Activated T-cell treated with anti-CD3 and anti-CD28 coated beads, Interleukin-2, amount 50 U/mL, for 72 hours (primary cell): ENCODE results near the gene CNOT11. TPM values are rescaled to one million over a fixed set of nuclear protein-coding genes. Genes with fewer than 3 reads are reported as not detected.
A peak's percentile ranks its signal among the peaks of the same experiment; 100 is the strongest.

Experiments
- ATAC-seq, 2 donors: fragments of 150-1000 bp; cut with Tn5 transposase; replicated peaks in 1 of 2; 2 replicates each; pipeline ENCODE4 v1.10.0; 2021; ENCODE audit warnings: moderate library complexity in 2 of 2, mild to moderate bottlenecking in 1 of 2
- DNase-seq, 2 donors: peaks; one replicate each; pipeline ENCODE4 v3.0.0; 2021 to 2022; ENCODE audit warnings: mixed read lengths in 1 of 2
- H3K27ac Mint-ChIP-seq: one replicate; pipeline ENCODE4 v1.8.0; 2022; ENCODE audit warnings: mild to moderate bottlenecking, moderate library complexity, mixed read lengths
- H3K27me3 Mint-ChIP-seq: one replicate; pipeline ENCODE4 v1.8.0; 2022; ENCODE audit warnings: low read depth, mixed read lengths
- H3K36me3 Mint-ChIP-seq, 2 donors: one replicate each; pipeline ENCODE4 v1.8.0; 2022; ENCODE audit warnings: mixed read lengths in 2 of 2, mild to moderate bottlenecking in 1 of 2; ENCODE audit not compliant: insufficient read depth in 2 of 2
- H3K4me1 Mint-ChIP-seq: one replicate; pipeline ENCODE4 v1.8.0; 2022; ENCODE audit warnings: low read depth, mixed read lengths
- H3K4me3 Mint-ChIP-seq, 2 donors: one replicate each; pipeline ENCODE4 v1.8.0; 2022; ENCODE audit warnings: mild to moderate bottlenecking in 2 of 2, mixed read lengths in 2 of 2, moderate library complexity in 2 of 2
- H3K9me3 Mint-ChIP-seq, 2 donors: one replicate each; pipeline ENCODE4 v1.8.0; 2022; ENCODE audit warnings: mixed read lengths in 2 of 2
- total RNA-seq, 2 donors: library from RNA; stranded (reverse); gene quantifications; one replicate each; pipeline ENCODE4 v1.2.3, GENCODE V29; 2022

Gene CNOT11
- total RNA-seq, 2 donors from 2014 or later, result 57.4 to 59.3 TPM

DNA sequence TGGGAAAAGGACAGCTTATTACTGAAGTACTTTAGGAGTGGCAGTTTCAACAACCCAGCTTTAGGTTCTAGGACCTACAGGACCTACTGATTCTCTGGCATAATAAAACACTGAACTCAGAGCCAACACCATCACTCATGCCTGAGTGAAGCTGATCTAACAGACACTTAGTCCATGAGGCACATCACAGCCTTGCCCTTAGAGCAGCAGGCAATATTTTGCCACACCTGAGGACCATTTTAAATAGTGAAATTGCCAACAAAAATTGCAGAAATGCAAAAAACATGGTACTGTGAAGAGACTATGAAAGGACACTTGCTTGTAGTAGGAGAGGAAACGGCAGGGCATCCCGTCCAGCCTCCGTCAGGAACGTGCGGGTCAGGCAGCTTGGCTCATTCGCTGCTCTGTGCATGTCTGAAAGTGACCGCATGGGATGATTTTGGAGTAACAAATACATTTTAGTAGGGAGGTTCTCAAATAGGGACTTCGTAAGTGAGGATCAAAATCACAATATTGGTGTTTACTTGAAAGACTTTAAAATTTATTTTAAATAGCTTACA, 18.1 kb downstream of the CNOT11 start:
- Mint-ChIP-seq H3K27ac (no peak overlapping the region), H3K4me3 (no peak overlapping the region), H3K4me1 (peaks cover 47% of the 10 kb centered on the region), H3K9me3 (no peaks in the 10 kb centered on the region), H3K27me3 (no peaks in the 10 kb centered on the region), H3K36me3 (peaks cover 18 to 25% of the 10 kb centered on the region in 2 donors)
- no peak for DNase-seq
- ATAC-seq, result no peak

DNA sequence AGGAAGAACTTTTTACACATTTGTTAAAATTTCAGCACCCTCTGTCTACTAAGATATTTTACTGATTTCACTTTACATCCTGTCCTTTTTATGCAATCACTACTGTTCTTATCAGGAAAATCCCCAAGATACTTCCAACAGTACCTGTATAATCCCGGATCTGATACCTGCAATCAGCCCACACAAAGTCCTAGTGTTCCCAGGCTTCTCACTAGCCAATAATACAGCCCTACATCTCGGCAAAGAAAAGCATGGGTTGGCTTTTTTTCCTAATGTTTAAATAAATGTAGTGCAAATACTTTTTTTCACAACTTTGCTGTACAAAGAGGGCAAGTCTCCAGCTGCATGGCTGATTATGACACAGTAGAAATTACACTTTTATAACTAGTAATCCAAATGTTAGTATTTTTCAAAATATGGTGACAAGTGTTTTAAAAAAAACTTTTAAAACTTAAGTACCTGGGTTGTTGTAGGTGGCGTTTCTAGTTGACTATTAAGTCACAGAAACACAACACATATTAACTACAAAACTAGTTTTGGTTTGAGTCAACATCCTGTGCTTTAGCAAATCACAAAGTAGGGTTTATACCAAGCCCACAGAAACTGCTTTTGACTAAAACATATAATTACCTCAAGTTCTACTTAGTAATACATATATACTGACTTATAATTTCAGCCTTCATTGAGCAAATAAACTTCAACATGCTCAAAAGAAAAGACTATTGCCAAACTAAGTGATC, 19.5 kb downstream of the CNOT11 start:
- Mint-ChIP-seq H3K27ac (peak overlapping the region; percentile 94), H3K27me3 (no peaks in the 10 kb centered on the region), H3K36me3 (peaks cover 15 to 21% of the 10 kb centered on the region in 2 donors), H3K9me3 (no peaks in the 10 kb centered on the region), H3K4me3 (peak overlapping the region; percentile 27 to 80), H3K4me1 (peaks cover 42% of the 10 kb centered on the region)
- DNase-seq (peak in 1 of 2 donors; percentile 4), ATAC-seq (peak; percentile 98 to 99)

DNA sequence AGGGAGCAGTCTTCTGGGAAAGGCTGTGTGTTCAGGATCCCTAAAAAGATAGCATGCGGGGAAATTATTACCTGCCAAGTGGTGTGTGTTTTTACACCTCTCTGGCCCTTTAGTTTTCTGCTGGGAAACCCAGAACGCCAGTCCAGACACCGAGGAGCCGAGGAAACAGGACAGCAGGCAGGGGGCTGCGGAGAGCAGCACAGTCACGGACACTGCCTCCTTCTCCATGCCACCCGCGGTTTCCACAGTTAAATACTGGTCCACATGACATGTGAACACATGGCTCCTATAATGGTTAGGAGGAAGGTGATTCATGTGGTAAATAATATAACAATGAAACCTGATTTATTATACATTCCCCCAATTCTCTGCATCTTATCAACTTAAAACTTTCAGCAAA, 20.4 kb downstream of the CNOT11 start:
- ATAC-seq (no peak), DNase-seq (no peak)
- H3K27me3 Mint-ChIP-seq, result no peaks in the 10 kb centered on the region
- peaks cover 15 to 21% of the 10 kb centered on the region in 2 donors for H3K36me3 Mint-ChIP-seq
- H3K4me3 Mint-ChIP-seq, result peak overlapping the region; percentile 27 to 37
- peaks cover 37% of the 10 kb centered on the region for H3K4me1 Mint-ChIP-seq
- H3K9me3 Mint-ChIP-seq, result no peaks in the 10 kb centered on the region
- peak overlapping the region; percentile 94 for H3K27ac Mint-ChIP-seq

DNA sequence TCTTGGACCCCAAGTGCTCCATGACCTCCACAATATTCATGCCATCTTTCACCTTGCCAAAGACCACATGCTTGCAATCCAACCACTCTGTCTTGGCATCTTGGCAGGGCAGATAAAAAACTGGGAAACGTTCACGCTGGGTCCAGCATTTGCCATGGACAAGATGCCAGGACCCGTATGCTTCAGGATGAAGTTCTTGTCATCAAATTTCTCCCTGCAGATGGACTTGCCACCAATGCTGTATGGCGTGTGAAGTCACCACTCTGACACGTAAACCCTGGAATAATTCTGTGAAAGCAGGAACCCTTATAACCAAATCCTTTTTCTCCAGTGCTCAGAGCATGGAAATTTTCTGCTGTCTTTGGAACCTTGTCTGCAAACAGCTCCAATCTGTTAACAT, 21.5 kb downstream of the CNOT11 start:
- ATAC-seq, result no peak
- Mint-ChIP-seq H3K9me3 (no peaks in the 10 kb centered on the region), H3K27me3 (no peaks in the 10 kb centered on the region), H3K36me3 (peaks cover 12 to 21% of the 10 kb centered on the region in 2 donors), H3K27ac (no peak overlapping the region), H3K4me1 (peaks cover 37% of the 10 kb centered on the region), H3K4me3 (peak overlapping the region in 1 of 2 donors; percentile 49)
- no peak for DNase-seq

DNA sequence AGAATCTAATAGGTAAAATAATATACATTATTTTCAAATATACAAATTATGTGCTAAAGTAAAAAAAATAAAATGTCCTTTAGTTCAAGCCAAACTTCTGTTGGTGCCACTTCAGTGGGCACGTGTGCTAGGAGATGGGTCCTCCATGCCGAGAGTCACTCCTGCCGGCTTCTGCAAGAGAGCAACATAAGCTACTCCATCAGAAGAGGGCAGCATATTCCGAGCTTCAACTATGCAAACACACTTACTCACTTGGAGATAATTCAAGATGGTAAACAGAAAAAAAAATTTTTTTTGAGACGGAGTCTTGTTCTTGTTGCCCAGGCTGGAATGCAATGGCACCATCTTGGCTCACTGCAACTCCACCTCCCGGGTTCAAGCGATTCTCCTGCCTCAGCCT, 24.4 kb downstream of the CNOT11 start:
- no peaks in the 10 kb centered on the region for H3K9me3 Mint-ChIP-seq

DNA sequence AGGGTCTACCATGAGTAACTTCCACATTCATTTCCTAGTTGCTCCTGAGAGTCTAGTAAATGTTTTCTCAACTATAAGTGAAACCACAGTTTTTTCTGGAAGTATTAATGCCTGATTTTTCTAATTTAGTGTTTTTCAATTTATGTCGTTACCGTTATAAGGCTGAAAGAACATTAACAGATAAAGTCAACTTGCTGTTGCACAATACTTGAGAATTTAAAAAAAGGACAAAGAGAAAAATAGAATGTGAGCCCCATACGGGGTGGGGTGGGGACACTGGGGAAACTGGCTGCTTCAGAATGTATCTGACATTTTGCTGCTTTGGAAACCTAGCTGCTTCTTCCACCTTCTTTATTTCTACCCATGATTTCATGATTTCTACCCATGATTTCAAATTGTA, 26.2 kb downstream of the CNOT11 start:
- peaks cover 12% of the 10 kb centered on the region for H3K4me1 Mint-ChIP-seq
- H3K4me3 Mint-ChIP-seq, result no peak overlapping the region
- H3K9me3 Mint-ChIP-seq, result no peaks in the 10 kb centered on the region
- H3K27me3 Mint-ChIP-seq, result no peaks in the 10 kb centered on the region
- DNase-seq (no peak), ATAC-seq (no peak)
- peak overlapping the region; percentile 22 for H3K27ac Mint-ChIP-seq
- H3K36me3 Mint-ChIP-seq, result peaks cover 20 to 23% of the 10 kb centered on the region in 2 donors

More for the DNA sequence above, 24.4 kb downstream of the CNOT11 start:
- Mint-ChIP-seq H3K36me3 (peaks cover 14 to 21% of the 10 kb centered on the region in 2 donors), H3K4me1 (peaks cover 21% of the 10 kb centered on the region), H3K4me3 (no peak overlapping the region), H3K27me3 (no peaks in the 10 kb centered on the region), H3K27ac (no peak overlapping the region)
- no peak for DNase-seq
- no peak for ATAC-seq

DNA sequence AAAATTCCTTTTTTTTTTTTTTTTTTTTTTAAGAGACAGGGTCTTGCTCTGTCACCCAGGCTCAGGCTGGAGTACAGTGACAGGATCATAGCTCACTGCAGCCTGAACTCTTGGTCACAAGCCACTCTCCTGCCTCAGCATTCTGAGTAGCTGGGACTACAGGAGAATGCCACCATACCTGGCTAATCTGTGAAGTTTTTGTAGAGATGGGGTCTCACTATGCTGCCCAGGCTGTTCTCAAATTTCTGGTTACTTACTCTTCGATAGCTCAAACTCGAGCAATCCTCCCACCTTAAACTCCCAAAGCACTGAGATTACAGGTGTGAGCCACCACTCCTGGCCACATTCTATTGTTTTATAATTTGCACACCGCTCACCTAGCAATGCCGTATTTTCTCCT, 28.8 kb downstream of the CNOT11 start:
- H3K27me3 Mint-ChIP-seq, result no peaks in the 10 kb centered on the region
- peaks cover 9% of the 10 kb centered on the region for H3K4me1 Mint-ChIP-seq
- no peaks in the 10 kb centered on the region for H3K9me3 Mint-ChIP-seq
- H3K36me3 Mint-ChIP-seq, result peaks cover 15 to 21% of the 10 kb centered on the region in 2 donors
- H3K4me3 Mint-ChIP-seq, result no peak overlapping the region
- H3K27ac Mint-ChIP-seq, result peak overlapping the region; percentile 49
- ATAC-seq (no peak), DNase-seq (no peak)

DNA sequence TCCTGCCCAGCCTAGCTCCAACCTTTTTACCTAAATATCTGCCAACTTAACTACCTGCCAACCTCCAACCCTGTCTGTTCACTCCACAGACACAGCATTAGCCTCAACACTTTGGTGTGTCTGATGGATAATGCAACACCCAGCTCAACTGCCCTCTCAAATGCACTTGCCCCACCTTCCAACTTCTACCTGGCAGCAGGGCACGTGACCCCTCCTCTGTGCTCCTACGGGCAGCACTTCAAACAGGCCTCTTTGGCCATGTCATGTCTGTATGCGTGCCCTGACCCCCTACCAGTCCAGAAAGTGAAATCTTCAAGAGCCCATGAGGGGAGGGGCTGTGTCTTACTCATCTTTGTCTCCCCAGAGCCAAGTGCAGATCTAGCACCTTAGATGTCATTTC, 30.3 kb downstream of the CNOT11 start:
- Mint-ChIP-seq H3K27ac (peak overlapping the region; percentile 56), H3K36me3 (peaks cover 15 to 21% of the 10 kb centered on the region in 2 donors), H3K27me3 (no peaks in the 10 kb centered on the region), H3K4me1 (peaks cover 9% of the 10 kb centered on the region), H3K4me3 (no peak overlapping the region), H3K9me3 (no peaks in the 10 kb centered on the region)
- ATAC-seq, result no peak
- no peak for DNase-seq

DNA sequence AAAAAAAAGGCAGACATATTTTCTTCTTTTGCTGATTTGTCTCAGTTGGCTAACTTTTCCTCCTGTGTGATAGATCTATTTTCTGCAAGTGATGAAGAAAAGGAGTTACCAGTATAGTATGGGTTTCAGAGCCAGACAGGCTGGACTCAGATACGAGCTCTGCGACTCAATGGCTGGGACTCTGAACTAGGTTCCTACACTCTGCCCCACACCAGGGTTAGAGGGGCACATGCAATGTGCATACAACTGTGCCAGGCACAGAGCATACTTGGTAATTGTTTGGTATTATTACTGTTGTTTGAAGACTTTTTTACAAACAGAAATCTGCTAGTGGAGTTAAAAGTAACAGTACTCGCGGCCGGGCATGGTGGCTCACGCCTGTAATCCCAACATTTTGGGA, 34.0 kb downstream of the CNOT11 start:
- no peak overlapping the region for H3K4me3 Mint-ChIP-seq
- no peak for ATAC-seq
- no peak overlapping the region for H3K27ac Mint-ChIP-seq
- H3K4me1 Mint-ChIP-seq, result peaks cover 9% of the 10 kb centered on the region
- H3K9me3 Mint-ChIP-seq, result no peaks in the 10 kb centered on the region
- H3K36me3 Mint-ChIP-seq, result peaks cover 10 to 16% of the 10 kb centered on the region in 2 donors
- DNase-seq, result no peak
- H3K27me3 Mint-ChIP-seq, result no peaks in the 10 kb centered on the region

DNA sequence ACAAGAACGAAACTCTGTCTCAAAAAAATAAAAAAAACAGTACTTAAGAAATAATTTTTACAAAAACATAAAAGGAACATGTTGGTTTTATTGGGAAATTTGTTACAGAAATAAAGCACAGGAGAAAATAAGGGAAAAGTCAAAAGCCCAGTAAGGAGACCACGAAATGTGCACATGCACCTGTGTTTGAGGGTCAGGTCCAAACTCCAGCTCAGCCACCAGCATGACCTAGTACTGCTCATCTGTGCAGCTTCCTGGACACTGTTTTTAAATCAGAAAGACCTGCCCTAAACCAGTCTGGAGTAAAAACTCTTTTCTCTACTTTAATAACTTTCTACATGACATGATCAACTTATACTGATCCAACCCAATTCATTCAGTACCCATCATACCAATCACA, 34.6 kb downstream of the CNOT11 start:
- H3K27me3 Mint-ChIP-seq, result no peaks in the 10 kb centered on the region
- H3K4me3 Mint-ChIP-seq, result no peak overlapping the region
- H3K27ac Mint-ChIP-seq, result no peak overlapping the region
- DNase-seq (no peak), ATAC-seq (no peak)
- peaks cover 5 to 14% of the 10 kb centered on the region in 2 donors for H3K36me3 Mint-ChIP-seq
- peaks cover 9% of the 10 kb centered on the region for H3K4me1 Mint-ChIP-seq
- H3K9me3 Mint-ChIP-seq, result no peaks in the 10 kb centered on the region

DNA sequence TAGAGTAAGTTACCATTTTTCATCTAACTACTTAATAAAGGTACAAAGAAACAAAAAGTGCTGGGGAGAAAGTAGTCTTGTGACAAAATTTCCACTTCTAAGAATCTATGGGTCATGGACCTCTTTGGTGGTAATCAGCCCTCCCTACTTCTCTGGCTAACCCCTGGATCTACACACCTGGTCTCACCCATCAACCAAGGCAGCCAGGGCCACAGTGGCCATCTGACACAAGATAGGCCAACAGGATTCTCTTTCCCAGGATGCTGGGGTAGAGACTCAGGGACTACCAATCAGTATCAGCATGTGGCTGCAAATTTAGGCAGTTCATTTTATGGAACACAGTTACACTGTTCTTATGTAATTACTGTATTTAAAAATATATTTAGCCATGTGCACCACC, 38.0 kb downstream of the CNOT11 start:
- DNase-seq, result no peak
- no peak overlapping the region for H3K4me3 Mint-ChIP-seq
- H3K36me3 Mint-ChIP-seq, result peaks cover 0 to 6% of the 10 kb centered on the region in 2 donors
- H3K27ac Mint-ChIP-seq, result no peak overlapping the region
- H3K27me3 Mint-ChIP-seq, result no peaks in the 10 kb centered on the region
- ATAC-seq, result no peak
- H3K9me3 Mint-ChIP-seq, result no peaks in the 10 kb centered on the region
- no peaks in the 10 kb centered on the region for H3K4me1 Mint-ChIP-seq

DNA sequence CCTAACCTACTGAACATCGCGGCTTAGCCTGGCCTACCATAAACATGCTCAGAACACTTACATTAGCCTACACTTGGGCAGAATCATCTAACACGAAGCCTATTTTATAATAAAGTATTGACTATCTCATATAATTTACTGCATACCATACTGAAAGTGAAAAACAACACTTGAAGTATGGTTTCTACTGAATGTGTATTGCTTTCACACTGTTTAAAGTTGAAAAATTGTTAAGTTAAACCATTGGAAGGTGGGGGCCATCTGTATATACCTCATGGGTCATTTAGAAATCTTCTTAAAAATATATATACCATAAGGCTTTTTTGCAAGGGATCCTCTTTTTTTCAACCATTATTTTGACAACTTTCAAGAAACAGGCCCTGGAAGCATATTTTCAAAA, 39.3 kb downstream of the CNOT11 start:
- DNase-seq, result no peak
- peak overlapping the region; percentile 54 for H3K27ac Mint-ChIP-seq
- peaks cover 11% of the 10 kb centered on the region for H3K4me1 Mint-ChIP-seq
- H3K9me3 Mint-ChIP-seq, result no peaks in the 10 kb centered on the region
- ATAC-seq, result no peak
- peaks cover 0 to 6% of the 10 kb centered on the region in 2 donors for H3K36me3 Mint-ChIP-seq
- no peaks in the 10 kb centered on the region for H3K27me3 Mint-ChIP-seq
- no peak overlapping the region for H3K4me3 Mint-ChIP-seq

DNA sequence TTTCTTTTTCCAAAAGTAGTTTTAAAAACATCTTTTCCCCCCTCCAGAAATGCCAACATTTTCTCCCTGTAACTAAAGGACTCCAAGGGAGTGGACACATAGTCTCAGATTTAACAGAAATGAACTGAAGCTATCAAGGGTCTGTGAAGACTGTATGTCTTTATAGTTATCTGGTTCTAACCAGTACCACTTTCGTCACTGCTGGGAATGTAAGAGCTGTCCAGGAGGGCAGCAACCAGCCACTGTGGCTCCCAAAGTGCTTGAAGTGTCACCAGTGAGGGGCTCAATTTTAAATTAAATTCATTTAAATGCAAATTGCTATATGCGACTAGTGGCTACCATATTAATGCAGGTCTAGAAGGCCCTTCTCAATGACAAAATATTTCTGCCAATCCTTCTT, 40.9 kb downstream of the CNOT11 start:
- H3K36me3 Mint-ChIP-seq, result peaks cover 2 to 11% of the 10 kb centered on the region in 2 donors
- DNase-seq (no peak), ATAC-seq (no peak)
- peaks cover 26% of the 10 kb centered on the region for H3K4me1 Mint-ChIP-seq
- no peaks in the 10 kb centered on the region for H3K9me3 Mint-ChIP-seq
- H3K4me3 Mint-ChIP-seq, result no peak overlapping the region
- no peak overlapping the region for H3K27ac Mint-ChIP-seq
- H3K27me3 Mint-ChIP-seq, result no peaks in the 10 kb centered on the region

DNA sequence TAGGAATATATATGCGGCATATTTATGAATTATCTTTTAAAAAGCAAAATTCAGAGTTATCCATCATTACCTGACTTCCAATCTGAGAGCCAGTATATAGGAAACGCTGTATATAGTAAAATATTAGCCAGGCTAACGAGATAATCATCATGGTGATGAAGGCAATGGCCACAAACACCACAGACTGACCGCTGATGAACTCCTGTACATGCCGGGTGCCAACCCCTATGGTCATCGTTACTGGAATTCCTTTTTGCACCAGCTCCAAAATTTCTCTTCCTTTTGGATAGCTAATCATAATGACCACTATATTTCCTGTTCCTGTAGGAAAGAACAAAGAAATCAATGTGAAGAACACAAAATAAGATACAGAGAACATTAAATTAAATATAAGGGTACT, 42.2 kb downstream of the CNOT11 start:
- ATAC-seq (no peak), DNase-seq (no peak)
- H3K9me3 Mint-ChIP-seq, result no peaks in the 10 kb centered on the region
- peaks cover 39% of the 10 kb centered on the region for H3K4me1 Mint-ChIP-seq
- no peak overlapping the region for H3K27ac Mint-ChIP-seq
- no peaks in the 10 kb centered on the region for H3K27me3 Mint-ChIP-seq
- H3K36me3 Mint-ChIP-seq, result peaks cover 2 to 11% of the 10 kb centered on the region in 2 donors
- H3K4me3 Mint-ChIP-seq, result no peak overlapping the region
